Stimulated activated CD8-positive, alpha-beta memory T cell treated with anti-CD3 and anti-CD28 coated beads, Interleukin-4, amount 100 ng/mL, for 48 hours (primary cell): ENCODE measurements around the gene NFIA.

Experiments
- DNase-seq: peaks from one replicate; pipeline ENCODE4 v3.0.0-alpha.2; 2020

Gene NFIA

GRCh38 chr1:61082311-61083012, at the start of gene NFIA:
Gene NFIA (plus strand): TSS chr1:61082561.
- peak; percentile 39 for DNase-seq

DNA sequence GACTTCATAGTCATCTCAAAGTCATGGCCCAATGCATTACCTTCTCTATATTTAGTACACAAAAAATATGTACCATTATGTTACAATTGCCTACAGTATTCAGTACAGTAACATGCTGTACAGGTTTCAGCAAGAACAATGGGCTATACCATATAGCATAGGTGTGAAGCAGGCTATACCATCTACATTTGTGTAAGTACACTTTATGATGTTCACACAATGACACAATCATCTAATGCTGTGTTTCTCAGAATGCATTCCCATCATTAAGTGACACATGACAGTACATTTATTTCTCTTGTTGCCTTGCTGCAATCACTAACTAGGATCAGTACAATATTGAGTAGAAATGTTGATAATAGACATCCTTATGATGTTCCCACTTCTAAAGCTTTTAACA, 46.5 kb upstream of the NFIA start:
- DNase-seq: no peak

DNA sequence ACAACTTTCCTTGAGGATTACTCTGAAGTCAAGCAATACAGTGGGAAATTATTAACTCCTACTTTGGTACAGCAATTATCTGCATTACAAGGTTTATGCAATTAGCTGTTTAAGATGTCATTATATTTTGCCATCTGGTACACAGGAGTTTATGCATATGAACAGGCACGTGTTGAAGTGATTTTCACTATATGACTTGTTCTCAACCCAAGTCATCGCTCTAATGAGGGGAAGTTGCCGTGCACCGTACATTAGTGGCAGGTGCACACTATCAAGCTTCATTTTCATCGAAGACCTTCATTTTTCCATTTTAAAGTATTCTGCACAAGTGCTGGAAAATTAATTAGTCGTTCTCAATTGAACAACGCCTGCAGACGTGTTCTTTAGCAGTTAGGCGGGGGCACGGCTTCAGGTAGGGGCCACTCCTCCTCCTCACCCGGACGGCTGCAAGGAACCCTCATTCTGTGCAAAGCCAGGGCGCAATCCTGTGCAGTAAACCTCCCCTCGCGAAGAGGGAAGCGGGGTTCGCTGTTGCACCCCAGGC, 39.8 kb upstream of the NFIA start:
- DNase-seq: no peak

DNA sequence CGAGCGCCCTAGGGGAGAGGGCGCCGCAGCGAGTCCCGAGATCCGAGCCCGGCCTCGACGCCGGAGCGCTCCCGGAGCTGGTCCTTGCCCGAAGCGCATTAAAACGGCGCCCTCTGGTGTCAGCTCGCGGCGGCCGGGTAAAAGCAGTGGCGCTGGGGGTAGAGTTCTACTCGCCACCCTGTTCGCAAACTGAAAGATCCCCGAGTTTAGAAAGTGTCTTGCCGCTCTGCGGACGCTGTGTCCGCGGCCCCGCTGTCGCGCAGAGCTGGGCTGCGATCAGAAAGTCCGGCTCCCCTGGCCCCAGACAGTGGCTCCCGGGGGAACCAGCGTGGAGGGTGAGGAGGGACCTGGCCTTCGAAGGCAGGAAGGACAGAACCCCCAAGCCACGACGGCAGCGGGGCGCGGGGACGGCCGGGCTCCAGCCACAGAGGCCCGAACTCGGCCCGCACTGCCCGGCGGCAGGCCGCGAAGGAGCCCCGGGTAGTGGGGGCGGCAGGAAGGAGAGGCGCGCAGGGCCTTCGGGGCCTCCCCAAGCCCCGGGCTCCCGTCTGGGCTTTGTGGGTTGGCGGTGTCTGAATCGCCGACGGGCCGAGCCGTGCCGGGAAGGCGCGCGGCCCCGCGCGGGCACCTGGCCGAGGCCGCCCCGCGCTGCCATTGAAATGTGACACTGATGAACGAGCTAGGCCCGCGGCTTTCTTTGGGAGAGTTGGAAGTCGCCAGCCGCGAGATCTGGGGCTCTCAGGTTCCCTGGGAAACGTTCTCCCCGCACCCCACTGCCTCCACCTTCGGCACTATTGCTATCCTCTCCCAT, 39.1 kb upstream of the NFIA start:
- peak; percentile 94 for DNase-seq

DNA sequence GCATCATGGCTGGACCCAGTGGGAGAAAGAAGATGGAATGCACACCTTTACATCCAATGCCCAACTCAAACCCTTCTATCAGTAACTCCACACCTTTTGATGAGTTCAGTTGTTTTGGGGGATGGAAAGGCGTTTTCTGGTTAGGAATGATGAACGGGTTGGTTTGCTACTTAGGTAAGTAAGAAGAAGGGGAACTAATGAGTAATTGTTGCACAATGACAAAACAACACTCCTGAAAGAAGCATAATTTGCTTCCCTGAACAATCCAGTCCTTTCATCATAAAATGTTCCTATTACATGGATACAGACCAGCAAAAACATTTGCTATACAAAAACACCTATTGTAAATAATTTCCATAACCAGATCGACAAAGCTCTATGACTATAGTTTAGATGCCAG, 35.9 kb upstream of the NFIA start:
- no peak for DNase-seq

GRCh38 chr1:61047061-61047460, 35.3 kb upstream of the NFIA start:
- DNase-seq: no peak

DNA sequence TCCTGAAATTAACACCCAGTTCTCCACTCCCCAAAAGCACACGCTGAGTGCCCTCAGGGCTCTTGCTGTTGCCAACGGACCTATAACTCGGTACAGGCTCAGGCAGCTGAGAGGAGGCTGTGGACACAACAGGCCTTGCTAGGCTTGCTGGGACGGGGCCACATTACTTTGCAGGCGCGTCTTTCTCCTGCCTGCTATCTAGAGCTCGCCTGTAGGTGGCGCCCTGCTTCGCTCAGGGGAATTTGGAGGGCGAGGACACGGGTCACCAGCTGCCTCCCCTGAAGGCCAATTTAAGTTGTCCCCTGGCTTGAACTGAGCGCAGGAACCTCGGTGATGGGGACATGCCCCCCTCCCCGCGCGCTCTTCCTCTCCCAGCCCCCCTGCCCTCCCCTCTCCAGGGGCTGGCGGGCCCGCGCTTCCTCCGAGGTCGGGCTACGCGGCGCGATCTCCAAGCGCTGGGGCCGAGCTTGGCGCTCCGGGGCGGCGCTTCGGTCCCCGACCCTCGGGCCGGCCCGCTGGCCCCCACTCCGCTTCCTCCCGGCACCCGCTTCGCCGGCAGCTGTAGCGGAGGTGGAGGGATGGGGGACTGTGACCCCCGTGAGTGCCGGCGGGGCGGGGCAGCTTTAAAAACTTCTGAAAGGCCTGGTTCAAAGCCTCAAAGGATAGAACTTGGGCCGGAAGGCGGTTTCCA, 32.4 kb upstream of the NFIA start:
- DNase-seq: peak; percentile 97

GRCh38 chr1:61050541-61051442, 31.6 kb upstream of the NFIA start:
- DNase-seq: no peak

DNA sequence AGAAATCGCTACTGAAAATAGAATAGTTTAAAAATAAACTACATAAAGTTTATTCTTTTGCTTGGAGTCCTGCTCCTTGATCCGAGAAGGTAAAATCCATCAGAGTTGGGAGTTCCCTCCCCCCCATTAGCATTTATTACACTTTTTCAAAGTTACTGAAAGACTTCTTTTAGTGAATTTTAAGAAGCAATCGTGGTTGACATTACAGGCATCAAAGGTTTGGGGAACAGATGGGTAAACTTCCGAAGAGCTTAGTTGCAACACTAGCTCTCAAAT, 31.0 kb upstream of the NFIA start:
- DNase-seq: no peak

- DNase-seq: no peak
Observed at GRCh38 chr1:61051719-61052394, 30.5 kb upstream of the NFIA start.

DNA sequence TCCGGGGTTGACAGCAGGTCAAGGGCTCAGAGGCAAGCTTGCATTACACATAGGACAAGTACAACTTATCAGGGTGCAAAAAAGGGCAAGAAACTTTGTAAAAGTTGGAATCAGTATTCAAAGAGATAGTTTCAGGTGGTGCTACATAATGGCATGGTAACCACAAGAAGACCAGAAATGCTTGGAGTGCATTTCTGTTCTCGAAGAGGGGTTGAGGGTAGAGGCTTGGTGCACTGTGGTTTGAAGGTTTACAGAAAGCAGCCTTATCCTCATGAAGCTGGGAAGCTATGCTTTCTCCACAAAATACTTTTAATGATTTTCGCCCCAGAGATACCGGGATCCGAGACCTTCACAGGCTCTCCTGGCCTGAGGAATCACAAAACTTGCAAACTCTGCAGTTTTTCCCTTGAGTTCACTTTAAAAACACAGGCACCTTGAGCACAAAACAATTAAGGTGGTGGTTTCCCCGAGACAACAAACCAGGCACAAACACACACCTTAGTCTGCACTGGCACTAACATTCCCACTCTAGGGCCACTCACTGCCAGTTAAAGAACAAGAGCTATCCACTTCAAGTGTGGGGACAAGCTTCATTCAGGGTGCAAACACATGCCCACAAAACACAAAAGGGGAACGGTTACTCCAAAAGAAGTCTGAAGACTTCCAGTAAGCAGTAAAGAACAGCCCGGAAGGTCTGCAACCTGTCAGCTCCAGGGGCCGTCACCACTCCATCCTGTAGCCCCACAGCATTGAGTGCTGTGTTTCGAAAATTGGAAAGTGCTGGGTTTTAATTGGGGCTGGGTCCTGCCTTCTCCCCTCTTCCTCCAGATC, 29.8 kb upstream of the NFIA start:
- DNase-seq: no peak

- DNase-seq: no peak
Observed at GRCh38 chr1:61053226-61053711, 29.1 kb upstream of the NFIA start.

DNA sequence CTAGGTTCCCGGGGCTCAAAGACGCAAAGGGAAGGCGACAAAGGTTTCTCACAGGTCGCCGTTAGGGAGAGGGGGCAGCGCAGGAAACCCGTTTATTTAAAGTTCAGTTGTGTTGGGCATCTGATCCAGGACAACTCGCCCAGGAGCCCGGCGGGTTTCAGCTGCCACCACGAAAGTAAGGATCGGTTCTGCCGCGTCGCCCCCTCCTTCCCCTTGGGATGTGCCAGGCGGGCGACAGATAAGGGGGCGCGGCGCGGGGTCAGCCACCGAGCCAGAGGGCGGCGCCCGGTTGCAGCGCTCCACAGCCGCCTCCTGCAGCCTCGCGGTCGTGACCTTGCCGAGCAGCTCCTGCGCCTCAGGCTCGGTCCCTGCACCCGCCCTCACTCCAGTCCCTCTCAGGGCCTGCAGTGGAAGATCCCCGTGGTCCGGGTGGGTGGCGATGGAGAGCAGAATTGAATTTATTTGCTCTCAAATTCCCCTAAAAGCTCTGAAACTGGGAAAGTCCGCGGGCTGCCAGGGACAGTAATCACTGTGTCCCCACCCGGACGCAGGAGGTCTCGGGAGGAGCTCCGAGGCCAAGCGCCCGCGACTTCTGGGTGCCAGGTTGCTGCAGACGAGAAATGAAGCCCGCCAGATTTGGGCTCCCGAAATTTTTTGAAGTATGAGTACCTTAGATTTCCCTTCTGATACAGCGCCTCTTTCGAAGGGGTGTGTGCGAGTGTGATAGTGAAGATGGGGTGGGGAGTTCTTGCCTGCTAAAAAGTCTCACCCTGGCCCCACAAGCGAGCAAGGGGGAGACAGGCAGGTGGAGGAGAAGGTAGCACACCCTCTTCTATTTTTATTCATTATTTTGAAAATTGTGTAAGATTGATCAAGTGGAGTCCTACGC, 28.4 kb upstream of the NFIA start:
- peak; percentile 39 for DNase-seq

GRCh38 chr1:61054601-61054993, 27.8 kb upstream of the NFIA start:
- no peak for DNase-seq

DNA sequence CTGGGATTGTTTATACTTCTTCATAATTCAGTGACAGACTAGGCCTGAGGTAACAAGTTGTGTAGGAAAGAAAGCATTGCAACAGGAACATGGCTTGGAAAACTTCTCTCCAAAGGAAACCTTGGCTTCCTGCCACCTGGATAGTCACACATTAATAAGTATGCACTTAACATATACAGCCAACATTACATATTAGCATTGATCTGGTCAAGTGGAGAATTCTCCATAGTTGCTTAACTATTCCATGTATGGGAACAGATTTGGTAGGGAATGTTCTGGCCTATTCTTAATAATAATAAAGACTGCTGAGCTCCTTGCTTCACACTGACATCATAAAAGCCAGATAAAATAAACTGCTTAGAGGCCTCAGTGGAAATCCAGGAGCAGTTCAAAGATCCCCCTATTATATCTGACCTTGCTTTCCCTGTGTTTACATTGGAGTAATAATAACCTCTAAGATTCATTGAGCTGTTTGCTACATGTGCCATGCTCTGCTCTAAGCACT, 27.2 kb upstream of the NFIA start:
- no peak for DNase-seq

- no peak for DNase-seq
Observed at GRCh38 chr1:61056196-61056572, 26.2 kb upstream of the NFIA start.

DNA sequence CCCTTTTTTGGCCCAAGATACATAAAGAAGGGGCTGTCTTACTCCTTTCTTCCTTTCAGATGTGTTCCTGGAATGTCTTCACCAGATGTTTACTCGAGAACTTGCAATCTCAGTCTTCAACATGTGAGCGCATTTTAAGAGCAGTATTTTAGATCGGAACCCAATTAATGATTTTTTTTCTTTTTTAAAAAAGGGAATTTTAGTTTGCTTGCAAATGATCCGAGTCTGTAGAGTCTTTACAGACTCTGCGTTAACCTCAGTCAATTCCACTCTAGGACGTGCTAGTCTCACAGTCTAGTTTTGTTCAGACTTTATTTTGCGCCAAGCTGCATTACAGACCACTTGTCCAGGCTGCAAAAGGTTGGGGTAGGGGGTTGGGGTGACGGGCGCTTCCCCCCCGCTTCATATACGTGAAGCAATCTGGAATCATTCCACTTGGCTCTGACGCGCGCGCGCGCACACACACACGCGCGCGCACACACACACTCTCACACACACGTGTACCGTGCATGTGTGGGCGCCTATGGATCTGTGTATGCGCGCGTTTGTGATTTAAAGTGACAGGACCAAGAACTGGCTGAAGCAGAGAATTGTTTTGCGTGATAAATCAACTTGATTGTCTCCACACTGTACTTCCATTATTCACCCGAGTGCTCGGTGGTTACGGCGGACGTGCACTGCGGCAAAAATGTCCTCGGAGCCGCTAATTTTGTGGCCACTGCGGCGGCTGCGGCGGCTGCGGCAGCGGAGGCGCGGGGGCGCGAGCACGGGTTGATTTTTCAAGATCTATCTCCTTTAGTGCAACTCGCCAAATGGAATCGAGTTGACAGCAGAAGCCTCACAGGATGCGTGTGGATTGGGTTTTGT, 25.6 kb upstream of the NFIA start:
- DNase-seq: peak; percentile 54

DNA sequence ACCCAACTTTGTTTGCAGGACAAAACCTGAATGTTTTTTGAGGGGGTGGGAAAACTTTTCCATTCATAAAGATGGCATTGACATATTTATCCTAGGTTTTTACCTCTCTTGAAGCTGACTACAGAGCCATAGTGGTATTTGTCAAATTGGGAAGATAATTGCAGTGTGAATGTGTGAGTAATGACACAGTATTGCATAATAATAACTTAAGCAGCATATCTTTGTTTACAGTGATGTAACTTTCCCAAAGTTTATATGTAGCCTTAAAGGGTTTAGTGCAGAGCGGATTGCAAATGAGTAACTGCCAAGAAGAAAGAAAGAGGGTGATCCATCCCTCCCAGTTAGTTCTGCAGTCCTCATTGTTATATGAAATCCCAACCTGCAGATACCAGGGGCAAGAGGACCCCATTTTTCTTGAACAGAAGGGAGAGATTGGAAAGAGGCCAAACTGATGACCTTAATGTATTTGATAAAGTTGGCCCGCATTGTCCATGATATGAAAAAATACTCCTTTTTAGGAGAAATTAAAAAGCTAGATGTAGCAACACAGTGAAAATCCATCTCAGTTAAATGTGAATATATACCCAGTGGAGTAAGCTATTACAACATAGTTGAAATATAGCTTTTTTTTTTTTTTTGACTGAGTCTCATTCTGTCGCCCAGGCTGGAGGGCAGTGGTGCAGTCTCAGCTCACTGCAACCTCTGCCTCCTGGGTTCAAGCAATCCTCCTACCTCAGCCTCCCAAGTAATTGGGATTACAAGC, 23.7 kb upstream of the NFIA start:
- DNase-seq: no peak
